Measurements from ENCODE around the gene ZNF77. TPM values are rescaled to one million over a fixed set of nuclear protein-coding genes. Genes with fewer than 3 reads are reported as not detected.
"Not testable (repeated sequence)": the region's sequence is repeated elsewhere in the genome, so short reads cannot be mapped to it uniquely, and the experiment has no call there.

Gene ZNF77
- total and polyA plus RNA-seq, 2 donors (not counting 1 experiment from before 2014, with no cell fraction given) = 4.0 to 6.4 TPM

DNA sequence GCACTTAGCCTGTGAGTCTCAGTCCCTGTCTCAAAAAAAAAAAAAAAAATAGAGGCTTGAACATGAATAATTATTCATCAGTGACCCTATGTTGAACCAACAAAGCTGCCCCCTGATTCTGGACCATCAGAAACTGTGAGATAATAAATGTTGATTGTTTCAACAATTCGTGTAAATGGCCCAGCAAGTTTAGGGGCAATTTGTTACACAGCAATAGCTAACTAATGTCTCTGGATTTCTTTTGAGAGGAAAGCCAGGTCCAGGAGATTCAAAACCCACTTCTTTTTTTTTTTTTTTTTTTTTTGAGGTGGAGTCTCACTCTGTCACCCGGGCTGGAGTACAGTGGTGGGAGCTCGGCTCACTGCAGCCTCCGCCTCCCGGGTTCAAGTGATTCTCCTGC, 20.1 kb upstream of the ZNF77 start:
- Histone ChIP-seq H3K9ac (ENCODE audit: low read length) (no peak overlapping the region), H3K79me2 (ENCODE audit: control insufficient read depth, insufficient read depth, low read length) (no peaks in the 10 kb centered on the region), H3K4me3 (ENCODE audit: control extremely low read depth in 1 of 5, extremely low read depth in 1 of 5, insufficient read depth in 1 of 5, low read depth in 2 of 5, low read length in 4 of 5) (no peak overlapping the region), H3K27me3 (replicated peaks in 1 of 4; ENCODE audit: control extremely low read depth in 1 of 4, control insufficient read depth in 3 of 4, insufficient read depth in 4 of 4, low read length in 3 of 4) (peaks cover 0 to 4% (median 0%) of the 10 kb centered on the region in 4 experiments), H3K4me1 (ENCODE audit: control insufficient read depth in 2 of 2, insufficient read depth in 2 of 2, low read length in 2 of 2) (peaks cover 35 to 43% of the 10 kb centered on the region in 2 donors), H2AFZ (ENCODE audit: insufficient read depth, low read depth, low read length, poor library complexity, severe bottlenecking) (no peak overlapping the region), H3K27ac (ENCODE audit: low read length in 2 of 2) (no peak overlapping the region), H3K9me3 (ENCODE audit: control extremely low read depth in 1 of 3, control insufficient read depth in 2 of 3, insufficient read depth in 1 of 3, low read length in 2 of 3) (peaks cover 0 to 34% (median 0%) of the 10 kb centered on the region in 3 donors), H3K4me2 (replicated peaks; ENCODE audit: low read depth, low read length, poor library complexity, severe bottlenecking) (no peak overlapping the region), H3K36me3 (replicated peaks in 1 of 2; ENCODE audit: control extremely low read depth in 1 of 2, control insufficient read depth in 1 of 2, extremely low read depth in 1 of 2, insufficient read depth in 2 of 2, low read length in 1 of 2) (no peaks in the 10 kb centered on the region), H4K20me1 (ENCODE audit: control insufficient read depth, insufficient read depth, low read length, poor library complexity, severe bottlenecking) (no peaks in the 10 kb centered on the region)
- no peak overlapping the region for H3K27ac Mint-ChIP-seq
- no peak for TF ChIP-seq EZH2 (IDR thresholded peaks at IDR 0.05; ENCODE audit: borderline replicate concordance, insufficient read depth, low read depth, low read length, poor library complexity, severe bottlenecking)
- TF ChIP-seq, protein P1, sequence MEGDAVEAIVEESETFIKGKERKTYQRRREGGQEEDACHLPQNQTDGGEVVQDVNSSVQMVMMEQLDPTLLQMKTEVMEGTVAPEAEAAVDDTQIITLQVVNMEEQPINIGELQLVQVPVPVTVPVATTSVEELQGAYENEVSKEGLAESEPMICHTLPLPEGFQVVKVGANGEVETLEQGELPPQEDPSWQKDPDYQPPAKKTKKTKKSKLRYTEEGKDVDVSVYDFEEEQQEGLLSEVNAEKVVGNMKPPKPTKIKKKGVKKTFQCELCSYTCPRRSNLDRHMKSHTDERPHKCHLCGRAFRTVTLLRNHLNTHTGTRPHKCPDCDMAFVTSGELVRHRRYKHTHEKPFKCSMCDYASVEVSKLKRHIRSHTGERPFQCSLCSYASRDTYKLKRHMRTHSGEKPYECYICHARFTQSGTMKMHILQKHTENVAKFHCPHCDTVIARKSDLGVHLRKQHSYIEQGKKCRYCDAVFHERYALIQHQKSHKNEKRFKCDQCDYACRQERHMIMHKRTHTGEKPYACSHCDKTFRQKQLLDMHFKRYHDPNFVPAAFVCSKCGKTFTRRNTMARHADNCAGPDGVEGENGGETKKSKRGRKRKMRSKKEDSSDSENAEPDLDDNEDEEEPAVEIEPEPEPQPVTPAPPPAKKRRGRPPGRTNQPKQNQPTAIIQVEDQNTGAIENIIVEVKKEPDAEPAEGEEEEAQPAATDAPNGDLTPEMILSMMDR (IDR thresholded peaks at IDR 0.05) = no peak
- 91% methylated on average over 4 of the region's 5 CpGs for WGBS (ENCODE audit: insufficient coverage)
- intact Hi-C loops (cut with micrococcal nuclease) = loop anchor here (10.0 kb wide), 1 partner anchor 110 kb away; no protein-coding TSS in a partner anchor
- no peak overlapping the region for H3K4me3 Mint-ChIP-seq
- no peaks in the 10 kb centered on the region for H3K9me3 Mint-ChIP-seq (ENCODE audit: insufficient read depth)
- H3K27me3 Mint-ChIP-seq = no peaks in the 10 kb centered on the region
- POLR2A ChIA-PET = interaction anchor here (0.5 kb wide), 1 partner anchor 89 kb away, joined by 3 read pairs; no protein-coding TSS in a partner anchor
- DNase-seq = no peak
- H3K4me1 Mint-ChIP-seq = peaks cover 31% of the 10 kb centered on the region
- CTCF ChIA-PET = interaction anchor here (0.7 to 15.0 kb wide), 8 partner anchors 11 to 219 kb away, joined by 3 to 281 read pairs (median 8); no protein-coding TSS in a partner anchor
- ATAC-seq (ENCODE audit: low read depth) = no peak

DNA sequence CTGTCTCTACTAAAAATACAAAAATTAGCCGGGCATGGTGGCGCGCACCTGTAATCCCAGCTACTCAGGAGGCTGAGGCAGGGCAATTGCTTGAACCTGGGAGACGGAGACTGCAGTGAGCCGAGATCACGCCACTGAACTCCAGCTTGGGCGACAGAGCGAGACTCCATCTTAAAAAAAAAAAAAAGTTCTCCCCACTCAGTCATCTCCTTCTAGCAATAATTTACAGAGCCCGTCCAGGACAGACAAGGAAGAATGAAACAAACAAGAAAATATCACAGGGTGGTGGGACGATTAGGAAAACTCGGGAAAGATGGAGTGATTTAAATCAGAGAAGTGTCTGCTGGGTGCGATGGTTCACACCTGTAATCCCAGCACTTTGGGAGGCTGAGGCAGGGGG, 18.9 kb upstream of the ZNF77 start:
- H4K20me1 ChIP-seq (ENCODE audit: control insufficient read depth, insufficient read depth, low read length, poor library complexity, severe bottlenecking); H3K4me3 ChIP-seq (ENCODE audit: control extremely low read depth in 1 of 5, extremely low read depth in 1 of 5, insufficient read depth in 1 of 5, low read depth in 2 of 5, low read length in 4 of 5); DNase-seq; H3K9ac ChIP-seq (ENCODE audit: low read length); H3K27ac Mint-ChIP-seq; ATAC-seq (ENCODE audit: low read depth); H2AFZ ChIP-seq (ENCODE audit: insufficient read depth, low read depth, low read length, poor library complexity, severe bottlenecking); H3K9me3 Mint-ChIP-seq (ENCODE audit: insufficient read depth); H3K36me3 ChIP-seq (replicated peaks in 1 of 2; ENCODE audit: control extremely low read depth in 1 of 2, control insufficient read depth in 1 of 2, extremely low read depth in 1 of 2, insufficient read depth in 2 of 2, low read length in 1 of 2); H3K4me3 Mint-ChIP-seq; H3K27me3 Mint-ChIP-seq; H3K79me2 ChIP-seq (ENCODE audit: control insufficient read depth, insufficient read depth, low read length); H3K4me2 ChIP-seq (replicated peaks; ENCODE audit: low read depth, low read length, poor library complexity, severe bottlenecking); H3K27me3 ChIP-seq (replicated peaks in 1 of 4; ENCODE audit: control extremely low read depth in 1 of 4, control insufficient read depth in 3 of 4, insufficient read depth in 4 of 4, low read length in 3 of 4); H3K27ac ChIP-seq (ENCODE audit: low read length in 2 of 2): not testable (repeated sequence)
- intact Hi-C loops (cut with micrococcal nuclease) = loop anchor here (2.0 to 10.0 kb wide), 2 partner anchors 13 to 111 kb away; partner anchors contain the start of gene TLE6
- peaks cover 26 to 34% of the 10 kb centered on the region in 2 donors for H3K4me1 ChIP-seq (ENCODE audit: control insufficient read depth in 2 of 2, insufficient read depth in 2 of 2, low read length in 2 of 2)
- H3K9me3 ChIP-seq (ENCODE audit: control extremely low read depth in 1 of 3, control insufficient read depth in 2 of 3, insufficient read depth in 1 of 3, low read length in 2 of 3) = peaks cover 0 to 33% (median 0%) of the 10 kb centered on the region in 3 donors
- H3K4me1 Mint-ChIP-seq = peaks cover 24% of the 10 kb centered on the region
- POLR2A ChIA-PET = interaction anchor here (0.7 kb wide), 1 partner anchor 8 kb away, joined by 4 read pairs; no protein-coding TSS in a partner anchor
- CTCF ChIA-PET = interaction anchor here (1.3 to 15.0 kb wide), 13 partner anchors 7 to 334 kb away, joined by 3 to 281 read pairs (median 5); no protein-coding TSS in a partner anchor
- 50% methylated on average over 4 of the region's 12 CpGs for WGBS (ENCODE audit: insufficient coverage)

All from B cell (primary cell).